ENCODE measurements around the gene EHF. TPM values are rescaled to one million over a fixed set of nuclear protein-coding genes. Genes with fewer than 3 reads are reported as not detected.

EHF gene
- polyA plus RNA-seq, 1 donor (not counting 4 experiments of a cell fraction or from before 2014, with no cell fraction given), result 64.2 TPM

DNA sequence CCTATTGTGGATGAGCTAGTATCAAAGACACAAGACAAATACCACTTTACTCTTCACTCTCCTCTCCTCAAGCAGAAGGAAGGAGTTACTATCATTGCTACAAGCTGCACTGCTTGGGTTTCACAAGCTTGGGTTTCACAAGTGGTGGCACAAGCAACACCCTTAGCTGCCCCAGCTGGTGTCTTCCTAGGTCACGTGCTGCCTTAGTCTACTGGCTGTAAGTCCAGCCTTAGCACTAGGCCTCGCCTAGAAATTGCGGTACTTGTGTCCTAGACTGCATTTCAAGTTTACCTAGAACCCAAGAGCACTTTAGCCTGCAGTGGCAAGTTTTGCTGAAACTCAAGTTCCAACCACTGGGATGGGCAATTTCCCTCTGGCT, 86.6 kb downstream of the EHF start:
- no peaks in the 10 kb centered on the region for H3K9me3 ChIP-seq (ENCODE audit: control insufficient read depth, low read depth, low read length)
- no peak overlapping the region for H3K9ac ChIP-seq (ENCODE audit: control insufficient read depth, extremely low read depth, insufficient read depth, low read length)
- H3K4me3 ChIP-seq (ENCODE audit: control insufficient read depth in 2 of 3, extremely low read depth in 1 of 3, insufficient read depth in 2 of 3, low read depth in 1 of 3, low read length in 3 of 3), result no peak overlapping the region
- TF ChIP-seq, protein P1, sequence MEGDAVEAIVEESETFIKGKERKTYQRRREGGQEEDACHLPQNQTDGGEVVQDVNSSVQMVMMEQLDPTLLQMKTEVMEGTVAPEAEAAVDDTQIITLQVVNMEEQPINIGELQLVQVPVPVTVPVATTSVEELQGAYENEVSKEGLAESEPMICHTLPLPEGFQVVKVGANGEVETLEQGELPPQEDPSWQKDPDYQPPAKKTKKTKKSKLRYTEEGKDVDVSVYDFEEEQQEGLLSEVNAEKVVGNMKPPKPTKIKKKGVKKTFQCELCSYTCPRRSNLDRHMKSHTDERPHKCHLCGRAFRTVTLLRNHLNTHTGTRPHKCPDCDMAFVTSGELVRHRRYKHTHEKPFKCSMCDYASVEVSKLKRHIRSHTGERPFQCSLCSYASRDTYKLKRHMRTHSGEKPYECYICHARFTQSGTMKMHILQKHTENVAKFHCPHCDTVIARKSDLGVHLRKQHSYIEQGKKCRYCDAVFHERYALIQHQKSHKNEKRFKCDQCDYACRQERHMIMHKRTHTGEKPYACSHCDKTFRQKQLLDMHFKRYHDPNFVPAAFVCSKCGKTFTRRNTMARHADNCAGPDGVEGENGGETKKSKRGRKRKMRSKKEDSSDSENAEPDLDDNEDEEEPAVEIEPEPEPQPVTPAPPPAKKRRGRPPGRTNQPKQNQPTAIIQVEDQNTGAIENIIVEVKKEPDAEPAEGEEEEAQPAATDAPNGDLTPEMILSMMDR (optimal IDR thresholded peaks at IDR 0.05 in 1 of 3, IDR thresholded peaks at IDR 0.05 in 1 of 3, conservative IDR thresholded peaks at IDR 0.05 in 1 of 3; ENCODE audit: extremely low read depth in 1 of 3, insufficient read depth in 2 of 3, low read length in 3 of 3), result no peak
- no peak for TF ChIP-seq EZH2 (IDR thresholded peaks at IDR 0.05; ENCODE audit: low read length)
- H3K4me1 ChIP-seq (ENCODE audit: control insufficient read depth, extremely low read depth, insufficient read depth, low read length), result peaks cover 7% of the 10 kb centered on the region
- H3K79me2 ChIP-seq (ENCODE audit: control insufficient read depth, insufficient read depth, low read length), result no peaks in the 10 kb centered on the region
- H3K9me1 ChIP-seq (ENCODE audit: control insufficient read depth, extremely low read depth, insufficient read depth, low read length), result no peaks in the 10 kb centered on the region
- no peaks in the 10 kb centered on the region for H3K27me3 ChIP-seq (ENCODE audit: control insufficient read depth, extremely low read depth, insufficient read depth, low read length)
- H3K27ac ChIP-seq (ENCODE audit: control insufficient read depth, insufficient read depth, low read length), result no peak overlapping the region
- H2AFZ ChIP-seq (ENCODE audit: control insufficient read depth, low read length), result no peak overlapping the region
- no peaks in the 10 kb centered on the region for H3K36me3 ChIP-seq (ENCODE audit: control insufficient read depth in 2 of 2, extremely low read depth in 1 of 2, insufficient read depth in 2 of 2, low read length in 2 of 2)
- no peak for DNase-seq (ENCODE audit: low read depth, low spot score)
- no peaks in the 10 kb centered on the region for H4K20me1 ChIP-seq (ENCODE audit: control insufficient read depth, extremely low read depth, insufficient read depth, low read length)
- dilution Hi-C loops (cut with MboI; ENCODE audit: extremely low pct_ligation_motif_present, low sequenced_read_pairs), result no loop called here
- H3K4me2 ChIP-seq (ENCODE audit: control insufficient read depth, extremely low read depth, insufficient read depth, low read depth, low read length), result no peak overlapping the region
- FAIRE-seq, result no peak

Other genes starting within 250 kb of the EHF start
- 83.9 to 104 TPM (median 94.8 TPM) in 3 replicates for gene CAT, start 182.2 kb upstream of the EHF start, polyA plus RNA-seq
- gene ELF5, start 107.3 kb upstream of the EHF start, polyA plus RNA-seq, result not detected in 3 replicates

Data from keratinocyte (primary cell).